ENCODE measurements around the gene FGD6. TPM values are rescaled to one million over a fixed set of nuclear protein-coding genes. Genes with fewer than 3 reads are reported as not detected.
"Not testable (repeated sequence)": the region's sequence is repeated elsewhere in the genome, so short reads cannot be mapped to it uniquely, and the experiment has no call there.

FGD6 gene
- total RNA-seq, 1 donor from 2014 or later = 0.70 TPM

GRCh38 chr12:95164656-95165055 is 52.6 kb downstream of the FGD6 start:
- Mint-ChIP-seq H3K4me3 (no peak overlapping the region), H3K9me3 (no peaks in the 10 kb centered on the region), H3K27me3 (peaks cover 2% of the 10 kb centered on the region), H3K4me1 (no peaks in the 10 kb centered on the region), H3K36me3 (ENCODE audit: low read depth) (no peaks in the 10 kb centered on the region), H3K27ac (no peak overlapping the region)
- DNase-seq = no peak
- intact Hi-C loops (cut with micrococcal nuclease) = no loop called here

- intact Hi-C loops (cut with micrococcal nuclease) = no loop called here
- H3K36me3 Mint-ChIP-seq (ENCODE audit: low read depth) = no peaks in the 10 kb centered on the region
- no peak overlapping the region for H3K27ac Mint-ChIP-seq
- peaks cover 2% of the 10 kb centered on the region for H3K27me3 Mint-ChIP-seq
- H3K9me3 Mint-ChIP-seq = no peaks in the 10 kb centered on the region
- no peaks in the 10 kb centered on the region for H3K4me1 Mint-ChIP-seq
- DNase-seq = no peak
- no peak overlapping the region for H3K4me3 Mint-ChIP-seq
These were observed 58.3 kb downstream of the FGD6 start for GRCh38 chr12:95158919-95159318.

GRCh38 chr12:95151821-95152220 is 65.4 kb downstream of the FGD6 start:
- no peak overlapping the region for H3K4me3 Mint-ChIP-seq

DNA sequence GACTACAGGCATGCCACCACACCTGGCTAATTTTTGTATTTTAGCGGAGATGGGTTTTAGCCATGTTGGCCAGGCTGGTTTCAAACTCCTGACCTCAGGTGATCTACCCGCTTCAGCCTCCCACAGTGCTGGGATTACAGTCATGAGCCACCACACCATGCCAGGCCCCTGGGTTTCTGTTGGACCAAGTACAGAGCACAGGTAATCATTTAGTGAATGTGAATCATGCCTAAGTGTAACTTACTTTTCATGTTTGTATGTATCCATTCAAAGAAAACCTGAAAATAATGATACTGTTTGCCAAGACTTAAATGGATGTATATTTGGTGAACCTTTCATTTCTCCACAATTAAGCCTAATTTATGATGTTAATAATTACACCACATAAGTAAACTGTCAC is 65.9 kb downstream of the FGD6 start:
- Mint-ChIP-seq H3K27me3 (no peaks in the 10 kb centered on the region), H3K27ac (no peak overlapping the region), H3K4me3 (no peak overlapping the region), H3K36me3 (ENCODE audit: low read depth) (no peaks in the 10 kb centered on the region), H3K9me3 (no peaks in the 10 kb centered on the region), H3K4me1 (no peaks in the 10 kb centered on the region)
- DNase-seq = no peak
- intact Hi-C loops (cut with micrococcal nuclease) = no loop called here

More at GRCh38 chr12:95151821-95152220, 65.4 kb downstream of the FGD6 start:
- DNase-seq = no peak
- intact Hi-C loops (cut with micrococcal nuclease) = no loop called here
- H3K9me3 Mint-ChIP-seq = no peaks in the 10 kb centered on the region
- no peaks in the 10 kb centered on the region for H3K27me3 Mint-ChIP-seq
- H3K27ac Mint-ChIP-seq = no peak overlapping the region
- no peaks in the 10 kb centered on the region for H3K4me1 Mint-ChIP-seq
- no peaks in the 10 kb centered on the region for H3K36me3 Mint-ChIP-seq (ENCODE audit: low read depth)

DNA sequence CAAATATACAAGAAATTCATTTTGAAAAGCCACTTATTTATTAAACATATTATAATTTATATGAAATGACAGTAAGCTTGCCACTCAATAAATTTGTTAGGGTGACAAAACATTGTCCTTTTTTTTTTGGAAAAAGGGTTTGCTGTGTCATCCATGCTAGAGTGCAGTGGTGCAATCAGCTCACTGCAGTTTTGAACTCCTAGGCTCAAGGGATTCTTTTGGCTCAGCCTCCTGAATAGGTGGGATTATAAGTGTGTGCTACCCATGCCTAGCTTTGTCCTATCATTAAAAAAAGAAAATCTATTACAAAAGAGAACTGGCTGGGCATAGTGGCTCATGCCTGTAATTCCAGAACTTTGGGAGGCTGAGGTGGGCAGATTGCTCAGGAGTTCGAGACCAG is 66.8 kb downstream of the FGD6 start:
- no peak overlapping the region for H3K4me3 Mint-ChIP-seq
- H3K36me3 Mint-ChIP-seq (ENCODE audit: low read depth) = no peaks in the 10 kb centered on the region
- intact Hi-C loops (cut with micrococcal nuclease) = no loop called here
- no peaks in the 10 kb centered on the region for H3K4me1 Mint-ChIP-seq
- no peaks in the 10 kb centered on the region for H3K27me3 Mint-ChIP-seq
- H3K9me3 Mint-ChIP-seq = no peaks in the 10 kb centered on the region
- DNase-seq = no peak
- no peak overlapping the region for H3K27ac Mint-ChIP-seq

DNA sequence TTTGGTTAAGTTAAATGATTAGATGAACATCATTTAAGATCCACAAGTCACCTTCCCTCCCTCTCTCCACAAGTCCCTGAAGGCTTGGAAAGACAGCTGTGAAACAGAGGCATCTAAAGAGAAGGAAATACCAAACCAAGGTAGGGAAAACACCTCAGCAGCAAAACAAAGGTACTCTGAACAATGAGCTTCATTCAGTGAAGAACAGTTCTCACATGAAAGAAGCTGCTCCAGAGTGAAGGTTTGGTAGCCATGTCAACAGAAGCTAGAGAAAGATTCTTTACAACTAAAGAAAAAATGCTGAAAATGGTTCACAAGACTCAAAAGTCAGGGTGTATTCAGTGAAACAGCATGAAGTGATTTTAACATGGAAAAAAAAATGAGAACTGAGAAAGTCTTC is 69.4 kb downstream of the FGD6 start:
- no peaks in the 10 kb centered on the region for H3K36me3 Mint-ChIP-seq (ENCODE audit: low read depth)
- no peak overlapping the region for H3K4me3 Mint-ChIP-seq
- no peaks in the 10 kb centered on the region for H3K4me1 Mint-ChIP-seq
- no peaks in the 10 kb centered on the region for H3K27me3 Mint-ChIP-seq
- H3K27ac Mint-ChIP-seq = no peak overlapping the region
- intact Hi-C loops (cut with micrococcal nuclease) = no loop called here
- DNase-seq = no peak
- no peaks in the 10 kb centered on the region for H3K9me3 Mint-ChIP-seq

DNA sequence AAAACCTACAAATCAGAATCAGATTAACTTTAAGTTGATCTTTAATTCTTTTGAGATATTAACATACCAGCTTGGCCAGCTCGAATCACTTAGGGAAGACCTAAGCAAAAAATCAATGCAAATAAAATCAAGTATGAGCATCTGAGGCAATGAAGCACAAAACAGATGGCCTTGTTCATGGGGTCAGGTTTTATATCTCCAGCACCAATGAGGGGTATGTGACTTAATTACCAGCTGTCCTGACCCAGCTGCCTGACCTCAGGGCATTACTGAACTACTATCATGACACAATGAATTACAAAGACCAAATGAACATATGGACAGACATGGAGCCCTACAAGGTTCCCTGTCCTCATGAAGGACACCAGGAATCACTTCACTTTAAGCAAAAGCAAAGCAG is 70.5 kb downstream of the FGD6 start:
- Mint-ChIP-seq H3K36me3 (ENCODE audit: low read depth) (no peaks in the 10 kb centered on the region), H3K27ac (no peak overlapping the region), H3K27me3 (no peaks in the 10 kb centered on the region), H3K4me3 (no peak overlapping the region), H3K4me1 (no peaks in the 10 kb centered on the region), H3K9me3 (no peaks in the 10 kb centered on the region)
- intact Hi-C loops (cut with micrococcal nuclease) = no loop called here
- no peak for DNase-seq

- Mint-ChIP-seq H3K4me3 (no peak overlapping the region), H3K27ac (no peak overlapping the region), H3K27me3 (no peaks in the 10 kb centered on the region), H3K36me3 (ENCODE audit: low read depth) (no peaks in the 10 kb centered on the region), H3K9me3 (no peaks in the 10 kb centered on the region), H3K4me1 (no peaks in the 10 kb centered on the region)
- intact Hi-C loops (cut with micrococcal nuclease) = no loop called here
- no peak for DNase-seq
These were observed 73.6 kb downstream of the FGD6 start for GRCh38 chr12:95143621-95144205.

DNA sequence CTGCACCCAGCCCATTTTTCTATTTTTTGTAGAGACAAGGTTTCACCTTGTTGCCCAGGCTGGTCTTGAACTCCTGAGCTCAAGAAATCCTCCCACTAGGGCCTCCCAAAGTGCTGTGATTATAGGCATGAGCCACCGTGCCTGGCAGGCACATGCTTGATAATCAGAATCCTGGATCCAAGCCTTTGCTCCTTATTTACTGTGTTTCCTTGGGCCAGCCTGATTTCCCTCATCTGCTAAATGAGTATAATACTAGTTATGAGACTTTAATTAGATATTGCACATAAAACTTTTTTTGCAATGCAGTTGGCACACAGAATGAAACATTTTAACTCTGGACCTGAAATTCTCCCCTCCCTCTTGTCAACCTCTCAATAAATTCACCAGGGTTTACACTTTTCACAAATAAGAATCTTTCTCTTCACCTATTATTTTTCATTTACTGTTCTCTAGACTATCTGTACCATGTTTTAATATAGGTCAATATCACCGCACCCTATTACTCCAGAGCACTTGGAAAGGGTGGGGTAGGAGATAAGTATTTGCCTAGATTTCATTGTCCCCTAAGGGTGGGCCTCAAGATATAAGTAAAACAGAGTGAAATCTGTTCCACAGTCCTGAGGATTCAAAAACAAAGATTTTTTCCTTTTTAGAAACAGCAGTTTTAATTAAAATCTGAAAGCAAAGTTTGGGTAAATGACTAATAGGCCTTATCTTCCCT is 74.7 kb downstream of the FGD6 start:
- H3K9me3 Mint-ChIP-seq = no peaks in the 10 kb centered on the region
- DNase-seq = no peak
- H3K36me3 Mint-ChIP-seq (ENCODE audit: low read depth) = no peaks in the 10 kb centered on the region
- no peaks in the 10 kb centered on the region for H3K4me1 Mint-ChIP-seq
- H3K27me3 Mint-ChIP-seq = no peaks in the 10 kb centered on the region
- H3K4me3 Mint-ChIP-seq = no peak overlapping the region
- H3K27ac Mint-ChIP-seq = no peak overlapping the region
- intact Hi-C loops (cut with micrococcal nuclease) = no loop called here

DNA sequence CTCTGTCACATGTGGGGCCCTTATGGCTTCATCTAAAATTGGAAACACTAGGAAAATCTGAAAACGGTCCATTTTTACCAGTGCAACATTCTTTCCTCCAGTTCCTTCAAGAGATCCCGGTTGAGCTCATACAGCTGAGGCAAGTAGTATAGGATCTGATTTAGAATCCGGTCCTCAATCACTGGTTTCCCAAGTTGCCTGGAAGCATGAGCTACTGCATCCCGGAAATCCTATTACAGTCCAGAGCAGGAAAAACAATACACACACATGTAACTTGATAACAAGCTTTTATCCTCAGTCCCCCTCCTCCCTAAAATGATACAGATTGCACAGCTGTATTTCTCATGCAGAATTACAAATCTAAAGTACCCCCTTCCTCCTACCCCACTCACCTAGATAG is 76.0 kb downstream of the FGD6 start:
- no peak for DNase-seq
- Mint-ChIP-seq H3K4me3 (no peak overlapping the region), H3K9me3 (no peaks in the 10 kb centered on the region), H3K27me3 (no peaks in the 10 kb centered on the region), H3K27ac (no peak overlapping the region), H3K36me3 (ENCODE audit: low read depth) (no peaks in the 10 kb centered on the region), H3K4me1 (no peaks in the 10 kb centered on the region)
- intact Hi-C loops (cut with micrococcal nuclease) = no loop called here

- intact Hi-C loops (cut with micrococcal nuclease) = not testable (repeated sequence)
These were observed 79.2 kb downstream of the FGD6 start for GRCh38 chr12:95138031-95138430.

GRCh38 chr12:95136598-95136997 is 80.7 kb downstream of the FGD6 start:
- H3K9me3 Mint-ChIP-seq = no peaks in the 10 kb centered on the region
- H3K27ac Mint-ChIP-seq = no peak overlapping the region
- no peaks in the 10 kb centered on the region for H3K36me3 Mint-ChIP-seq (ENCODE audit: low read depth)
- H3K4me3 Mint-ChIP-seq = no peak overlapping the region
- H3K27me3 Mint-ChIP-seq = no peaks in the 10 kb centered on the region
- H3K4me1 Mint-ChIP-seq = no peaks in the 10 kb centered on the region
- no peak for DNase-seq
- intact Hi-C loops (cut with micrococcal nuclease) = no loop called here

More at GRCh38 chr12:95138031-95138430, 79.2 kb downstream of the FGD6 start:
- not testable (repeated sequence) for DNase-seq; H3K27me3 Mint-ChIP-seq; H3K4me3 Mint-ChIP-seq; H3K27ac Mint-ChIP-seq; H3K9me3 Mint-ChIP-seq; H3K4me1 Mint-ChIP-seq; H3K36me3 Mint-ChIP-seq (ENCODE audit: low read depth)

GRCh38 chr12:95134085-95134484 is 83.2 kb downstream of the FGD6 start:
- intact Hi-C loops (cut with micrococcal nuclease) = no loop called here
- Mint-ChIP-seq H3K9me3 (no peaks in the 10 kb centered on the region), H3K27me3 (no peaks in the 10 kb centered on the region), H3K4me3 (no peak overlapping the region), H3K4me1 (no peaks in the 10 kb centered on the region), H3K27ac (no peak overlapping the region), H3K36me3 (ENCODE audit: low read depth) (no peaks in the 10 kb centered on the region)
- no peak for DNase-seq

DNA sequence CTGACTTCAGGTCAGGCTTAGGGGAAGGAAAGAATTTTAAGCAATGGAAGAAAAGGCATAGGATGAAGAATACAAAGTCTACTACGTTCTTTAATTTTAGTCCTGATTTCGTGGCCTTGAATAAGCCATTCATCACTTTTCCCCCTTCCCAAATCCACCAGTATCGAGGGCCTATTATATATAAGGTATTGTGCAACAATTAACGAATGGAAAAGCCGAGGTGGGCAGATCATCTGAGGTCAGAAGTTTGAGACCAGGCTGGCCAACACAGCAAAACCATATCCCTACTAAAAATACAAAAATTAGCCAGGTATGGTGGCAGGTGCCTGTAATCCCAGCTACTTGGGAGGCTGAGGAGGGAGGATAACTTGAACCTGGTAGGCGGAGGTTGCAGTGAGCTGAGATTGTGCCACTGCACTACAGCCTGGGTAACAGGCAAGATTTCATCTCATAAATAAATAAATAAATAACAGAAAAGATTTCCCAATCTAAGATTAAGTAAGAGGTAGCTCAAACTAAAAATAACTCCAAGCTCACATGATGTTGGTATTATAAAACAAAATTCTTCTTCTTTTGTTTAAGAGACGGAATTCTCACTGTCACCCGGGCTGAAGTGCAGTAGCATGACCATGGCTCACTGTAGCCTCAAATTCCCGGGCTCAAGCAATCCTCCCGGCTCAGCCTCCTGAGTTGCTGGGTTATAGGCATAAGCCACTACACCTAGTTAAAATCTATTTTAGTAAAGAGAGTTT is 85.5 kb downstream of the FGD6 start:
- Mint-ChIP-seq H3K27ac (no peak overlapping the region), H3K4me3 (no peak overlapping the region), H3K4me1 (no peaks in the 10 kb centered on the region), H3K9me3 (no peaks in the 10 kb centered on the region), H3K36me3 (ENCODE audit: low read depth) (no peaks in the 10 kb centered on the region), H3K27me3 (no peaks in the 10 kb centered on the region)
- intact Hi-C loops (cut with micrococcal nuclease) = no loop called here
- no peak for DNase-seq
